GM18517 (cell line): ENCODE data around the gene EPM2AIP1.
"Not testable (repeated sequence)": the region's sequence is repeated elsewhere in the genome, so short reads cannot be mapped to it uniquely, and the experiment has no call there.

ENCODE experiments used
- ATAC-seq: cut with Tn5 transposase; IDR thresholded peaks from one replicate; pipeline ENCODE4 v1.9.1; 2021; ENCODE audit warnings: mild to moderate bottlenecking, moderate library complexity; ENCODE audit not compliant: unreplicated experiment

The EPM2AIP1 gene

DNA sequence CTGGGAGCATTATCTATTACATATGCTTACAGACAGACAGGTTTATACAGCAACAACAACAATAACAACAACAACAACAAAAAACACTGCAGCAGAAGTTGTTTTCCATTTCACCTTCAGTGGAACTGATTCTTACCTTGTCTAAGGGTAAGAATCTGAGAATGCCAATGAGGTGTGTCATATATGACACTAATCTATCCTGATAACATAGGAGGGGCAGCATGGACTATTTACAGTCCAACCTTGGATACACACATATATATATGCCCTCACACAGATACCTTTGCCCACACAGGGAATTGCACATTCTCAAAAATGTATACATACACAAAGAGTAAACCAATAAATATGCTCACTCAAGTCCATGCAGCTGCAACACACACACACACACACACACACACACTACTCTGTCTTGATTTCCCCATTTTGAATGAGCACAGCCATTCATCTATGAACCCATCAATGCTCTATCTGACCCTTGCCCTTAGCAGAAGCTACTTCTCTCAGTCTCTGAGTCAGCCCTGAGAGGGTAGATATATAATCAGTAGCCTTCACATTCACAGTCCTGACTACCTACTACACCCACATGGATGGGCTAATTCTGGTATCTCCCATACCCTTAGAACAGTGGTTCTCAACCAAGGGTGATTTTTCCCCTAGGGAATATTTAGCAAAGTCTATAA lies 38.3 kb downstream of the EPM2AIP1 start:
- ATAC-seq, result no peak

- ATAC-seq, result not testable (repeated sequence)
Measured at GRCh38 chr3:36947814-36948213, 45.1 kb downstream of the EPM2AIP1 start.

GRCh38 chr3:36945333-36945980 lies 47.5 kb downstream of the EPM2AIP1 start:
- ATAC-seq, result no peak

GRCh38 chr3:36944641-36945270 lies 48.2 kb downstream of the EPM2AIP1 start, which contains the start of gene TRANK1:
Gene TRANK1, minus strand, starts transcription at chr3:36945054. Its CDS starts 245 bp downstream, at chr3:36944809.
- ATAC-seq, result peak; percentile 74

GRCh38 chr3:36944012-36944640 lies 48.8 kb downstream of the EPM2AIP1 start:
- peak; percentile 66 for ATAC-seq

DNA sequence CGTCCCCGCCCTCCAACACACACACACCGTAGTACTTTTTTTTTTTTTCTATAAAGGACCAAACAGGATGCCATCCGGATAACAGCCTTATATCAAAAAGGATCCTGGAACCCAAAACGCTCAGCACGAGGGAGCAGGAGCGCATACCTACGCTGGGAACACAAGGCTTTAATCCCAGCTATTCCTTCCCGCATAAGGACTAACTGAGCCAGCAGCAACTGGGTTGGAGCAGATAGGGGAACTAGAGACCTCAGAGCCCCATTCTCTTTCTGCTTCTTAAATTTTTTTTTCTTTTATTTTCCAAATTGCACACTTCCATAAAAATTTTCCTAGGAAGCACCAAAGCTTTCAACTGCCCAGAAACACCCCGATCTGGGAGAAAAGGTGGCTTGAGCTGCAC lies 49.3 kb downstream of the EPM2AIP1 start:
- no peak for ATAC-seq

GRCh38 chr3:36942638-36943248 lies 50.2 kb downstream of the EPM2AIP1 start:
- no peak for ATAC-seq

DNA sequence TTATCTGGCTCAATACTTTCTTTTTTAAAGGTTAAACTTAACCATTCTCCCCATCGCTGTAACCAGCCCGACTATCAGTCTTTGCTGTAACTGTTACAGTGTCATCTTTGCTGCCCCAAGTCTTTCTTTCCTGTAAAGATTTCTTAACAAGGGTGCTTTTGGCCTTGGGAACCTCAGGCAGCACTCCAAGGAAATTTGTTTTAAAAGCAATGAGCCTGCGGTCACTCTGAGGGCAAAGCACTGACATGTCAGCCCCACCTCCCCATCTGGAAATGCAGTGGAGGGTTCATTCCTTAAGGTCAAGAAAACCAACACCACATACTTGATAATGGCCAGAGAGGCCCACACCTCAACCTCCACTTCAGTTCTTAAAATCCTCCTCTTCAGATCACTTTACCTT lies 51.3 kb downstream of the EPM2AIP1 start:
- no peak for ATAC-seq

DNA sequence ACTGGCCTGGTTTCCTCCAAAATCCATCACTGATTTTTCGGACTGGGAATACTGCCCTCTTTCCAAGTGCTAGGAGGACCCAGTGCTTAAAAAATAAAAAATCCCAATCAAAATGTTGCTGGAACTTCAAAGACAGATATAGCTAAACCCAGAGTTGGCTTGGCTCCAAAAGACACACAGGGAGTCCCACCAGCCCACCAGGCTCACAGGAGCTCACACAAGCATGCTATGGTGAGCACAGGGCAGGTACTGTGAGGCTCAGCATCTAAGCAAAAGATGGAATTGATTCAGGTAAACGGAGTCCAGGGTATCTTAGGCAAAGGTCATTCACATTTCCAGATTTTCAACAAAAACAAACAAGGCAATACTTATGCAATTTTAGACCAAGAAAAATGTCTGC lies 51.8 kb downstream of the EPM2AIP1 start:
- ATAC-seq, result no peak

DNA sequence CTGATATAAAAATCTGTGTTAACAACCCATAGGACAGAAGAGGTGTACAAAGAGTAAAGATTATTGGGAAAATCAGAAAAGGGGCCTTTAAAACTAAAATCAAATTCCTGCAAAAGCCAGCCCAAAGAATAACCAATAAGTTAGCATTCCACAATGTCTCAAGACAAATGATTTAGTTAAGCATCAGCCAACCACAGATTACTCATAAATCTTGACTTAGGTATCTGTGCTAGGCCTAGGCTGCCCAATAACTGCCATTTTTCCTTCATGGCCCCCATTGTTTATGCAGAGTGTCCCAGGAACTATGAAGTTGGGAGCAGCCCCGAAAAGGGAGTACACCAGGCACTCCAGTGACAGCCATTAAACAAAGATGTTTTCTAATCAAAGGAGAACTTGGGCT lies 55.4 kb downstream of the EPM2AIP1 start:
- ATAC-seq, result no peak
